ENCODE measurements around the gene XCR1.
A peak's percentile ranks its signal among the peaks of the same experiment; 100 is the strongest.

GRCh38 chr3:45972534-45973402, 54.5 kb downstream of the XCR1 start:
- peak; percentile 10 to 69 (median 51) for TF ChIP-seq POLR2AphosphoS5 (IDR thresholded peaks at IDR 0.05)
- no peak for TF ChIP-seq POLR2A (IDR thresholded peaks at IDR 0.05)
- no peak for TF ChIP-seq CTCF (IDR thresholded peaks at IDR 0.05)
- TF ChIP-seq EP300 (IDR thresholded peaks at IDR 0.05): peak in 3 of 4 donors; percentile 21 to 62 (median 27)

All from sigmoid colon (tissue), 4 donors.